Esophagus (tissue), 2 donors: ENCODE data around the gene CHMP4A. TPM values are rescaled to one million over a fixed set of nuclear protein-coding genes. Genes with fewer than 3 reads are reported as not detected.
A peak's percentile ranks its signal among the peaks of the same experiment; 100 is the strongest.

ENCODE experiments used
- H3K27ac ChIP-seq, 2 donors: one replicate each; pipeline ENCODE4 v1.5.1; 2013; ENCODE audit warnings: low read depth in 2 of 2, mild to moderate bottlenecking in 2 of 2, inconsistent platforms in 1 of 2, low read length in 1 of 2, moderate library complexity in 1 of 2
- H3K27me3 ChIP-seq, 2 donors: one replicate each; pipeline ENCODE4 v1.6.1; 2013; ENCODE audit warnings: low read length in 2 of 2, control low read depth in 1 of 2, mild to moderate bottlenecking in 1 of 2; ENCODE audit not compliant: insufficient read depth in 2 of 2, control insufficient read depth in 1 of 2
- H3K36me3 ChIP-seq, 2 donors: one replicate each; pipeline ENCODE4 v1.6.1; 2013; ENCODE audit warnings: low read length in 1 of 2; ENCODE audit not compliant: control insufficient read depth in 2 of 2, insufficient read depth in 2 of 2
- H3K4me1 ChIP-seq, 2 donors: one replicate each; pipeline ENCODE4 v1.6.1; 2013; ENCODE audit warnings: low read length in 1 of 2; ENCODE audit not compliant: control insufficient read depth in 2 of 2, insufficient read depth in 2 of 2
- H3K4me3 ChIP-seq, 2 donors: one replicate each; pipeline ENCODE4 v1.5.1; 2013; ENCODE audit warnings: low read length in 2 of 2, mild to moderate bottlenecking in 2 of 2, low read depth in 1 of 2, moderate library complexity in 1 of 2
- H3K9me3 ChIP-seq, 2 donors: one replicate each; pipeline ENCODE4 v1.6.1; 2013; ENCODE audit warnings: mild to moderate bottlenecking in 2 of 2, low read depth in 1 of 2, low read length in 1 of 2, moderate library complexity in 1 of 2; ENCODE audit not compliant: control insufficient read depth in 2 of 2, insufficient read depth in 1 of 2
- WGBS, 2 donors: extraction: QIAGEN DNeasy Blood & Tissue Kit; methylation state at CpG; one replicate each; pipeline ENCODE4 v1.1.7; 2013; 5-methylcytosine and 5-hydroxymethylcytosine counted together
- polyA plus RNA-seq, 2 donors: library from polyadenylated mRNA; stranded (reverse); fragments of 200-250 nt; gene quantifications; one replicate each; pipeline ENCODE4 v1.2.3, GENCODE V29; 2013
- donor health status: healthy with polysubstance abuse.
- donor health status: Bipolar disorder and iron deficiency.

Gene CHMP4A
- polyA plus RNA-seq, 2 donors: 37.0 to 65.7 TPM

DNA sequence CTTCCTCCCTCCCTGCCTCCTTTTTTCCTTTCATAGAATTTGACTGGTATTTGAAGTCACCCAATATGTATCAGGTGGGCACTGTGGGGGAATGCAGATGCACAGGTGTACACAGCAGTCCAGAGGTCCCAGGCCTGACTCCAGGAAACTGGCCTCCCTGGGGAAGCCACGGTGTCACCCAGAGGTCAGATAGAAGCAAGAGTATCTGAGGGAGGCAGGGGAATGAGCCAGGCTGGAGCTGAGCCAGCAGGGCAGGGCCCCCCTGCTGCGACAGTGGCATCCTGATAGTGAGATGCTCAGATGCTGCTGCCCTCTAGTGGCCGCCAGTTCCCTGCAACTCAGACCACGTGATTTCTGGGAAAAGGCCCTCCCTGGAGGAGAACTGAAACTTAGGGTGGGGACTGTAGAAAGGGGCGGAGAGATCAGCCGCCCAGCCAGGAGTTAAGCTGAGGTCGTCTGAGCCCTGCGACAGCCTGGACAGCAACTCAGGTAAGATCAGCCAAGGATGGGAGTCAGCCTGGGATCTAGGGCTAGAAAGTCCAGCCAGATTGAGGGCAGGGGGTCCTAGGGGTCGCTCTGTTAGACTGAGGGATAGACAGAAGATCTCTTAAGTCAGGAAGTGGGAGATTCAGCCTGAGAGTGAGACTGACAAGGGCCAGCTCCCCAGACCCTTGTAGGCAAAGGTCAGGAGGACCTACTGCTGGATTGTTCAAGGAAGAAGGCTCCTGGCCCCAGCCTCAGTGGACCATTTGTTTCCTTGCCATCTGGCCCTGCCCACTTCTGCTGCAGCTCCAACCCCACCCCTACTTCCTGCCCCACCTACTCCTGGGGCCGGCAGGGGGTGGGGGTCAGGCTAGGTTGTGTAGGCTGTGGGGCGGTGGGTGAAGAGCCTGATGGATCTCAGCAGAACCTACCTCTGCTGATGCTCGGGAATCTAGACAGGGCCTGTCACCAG lies 52.2 kb downstream of the CHMP4A start, which contains the start of gene IRF9:
Gene IRF9, plus strand, starts transcription at position 416 of the 955 bp plus-strand sequence. CDS start 880 bp downstream, outside the sequence.
- Histone ChIP-seq H3K9me3 (no peaks in the 10 kb centered on the region), H3K36me3 (peaks cover 32 to 48% of the 10 kb centered on the region in 2 donors), H3K4me1 (peaks cover 6 to 16% of the 10 kb centered on the region in 2 donors), H3K27me3 (no peaks in the 10 kb centered on the region), H3K27ac (peak within 1 kb of the TSS; percentile 81 to 97), H3K4me3 (peak within 1 kb of the TSS; percentile 62)
- 0% methylated on average over 12 of the region's 12 CpGs for WGBS, 2 donors

DNA sequence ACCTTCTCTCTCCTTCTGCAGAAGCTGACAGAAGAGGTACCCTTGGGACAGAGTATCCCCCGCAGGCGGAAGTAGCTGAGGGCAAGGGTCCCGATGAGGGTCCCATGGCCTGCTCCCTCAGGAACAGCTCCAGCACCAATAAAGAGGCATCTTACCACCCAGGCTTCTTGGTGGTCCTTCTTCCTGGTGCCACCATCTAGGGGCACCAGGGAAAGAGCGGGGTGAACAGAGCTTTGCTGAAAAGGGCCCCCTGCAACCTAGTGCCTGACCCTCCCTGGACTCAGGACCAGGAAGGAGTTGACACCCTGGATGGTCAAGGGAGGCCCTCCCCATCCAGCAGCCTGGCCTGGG lies 52.8 kb downstream of the CHMP4A start:
- Histone ChIP-seq H3K4me3 (no peak overlapping the region), H3K4me1 (peaks cover 3 to 16% of the 10 kb centered on the region in 2 donors)
- 90 to 91% methylated on average over 4 of the region's 4 CpGs for WGBS, 2 donors

DNA sequence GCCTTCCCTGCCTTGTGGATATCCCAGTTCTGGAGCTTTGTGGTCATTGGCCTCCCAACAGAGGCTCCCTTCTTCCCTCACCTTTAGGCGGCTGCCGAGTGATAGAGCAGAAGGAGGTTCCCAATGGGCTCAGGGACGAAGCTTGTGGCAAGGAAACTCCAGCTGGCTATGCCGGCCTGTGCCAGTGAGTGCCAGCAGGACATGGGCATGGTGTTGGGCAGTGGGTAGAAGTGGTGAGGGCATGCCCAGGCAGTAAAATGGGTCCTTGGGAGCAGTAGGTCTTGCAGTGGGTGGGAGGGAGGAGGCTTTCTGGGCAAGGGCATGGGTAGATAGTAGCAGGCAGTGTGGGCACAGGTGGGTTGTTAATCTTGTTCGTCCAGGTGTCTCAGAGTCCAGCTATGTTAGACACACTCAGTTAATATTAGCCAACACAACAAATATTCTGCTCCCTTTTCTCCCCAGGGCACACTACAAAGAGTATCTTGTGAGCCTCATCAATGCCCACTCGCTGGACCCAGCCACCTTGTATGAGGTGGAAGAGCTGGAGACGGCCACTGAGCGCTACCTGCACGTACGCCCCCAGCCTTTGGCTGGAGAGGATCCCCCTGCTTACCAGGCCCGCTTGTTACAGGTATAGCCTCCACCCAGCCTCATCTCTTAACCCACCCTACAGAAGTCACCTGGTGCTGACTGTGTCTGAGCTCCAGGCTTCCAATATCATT lies 53.4 kb downstream of the CHMP4A start:
- no peaks in the 10 kb centered on the region for H3K9me3 ChIP-seq
- peak overlapping the region in 1 of 2 donors; percentile 80 for H3K27ac ChIP-seq
- H3K4me1 ChIP-seq: peaks cover 3 to 15% of the 10 kb centered on the region in 2 donors
- WGBS, 2 donors: 85 to 90% methylated on average over 11 of the region's 11 CpGs
- no peaks in the 10 kb centered on the region for H3K27me3 ChIP-seq
- no peak overlapping the region for H3K4me3 ChIP-seq
- H3K36me3 ChIP-seq: peaks cover 34 to 50% of the 10 kb centered on the region in 2 donors

More for the DNA sequence above, 52.8 kb downstream of the CHMP4A start:
- no peaks in the 10 kb centered on the region for H3K9me3 ChIP-seq
- H3K27ac ChIP-seq: peak overlapping the region; percentile 65 to 80
- peaks cover 35 to 49% of the 10 kb centered on the region in 2 donors for H3K36me3 ChIP-seq
- no peaks in the 10 kb centered on the region for H3K27me3 ChIP-seq

Other genes starting within 250 kb of the CHMP4A start
- 10 to 100 TPM; 32.9 to 43.5 TPM for gene DHRS4L2, start 224.6 kb downstream of the CHMP4A start, polyA plus RNA-seq
- 1 to 10 TPM in 1 of 2 donors, under 1 TPM in 1; 0.55 to 2.3 TPM for gene CARMIL3, start 161.5 kb downstream of the CHMP4A start, polyA plus RNA-seq
- gene CPNE6, start 141.9 kb downstream of the CHMP4A start, polyA plus RNA-seq: under 1 TPM in 1 of 2 donors, not detected in 1; 0.06 TPM
- 10 to 100 TPM; 10.1 to 29.2 TPM for gene PCK2, start 119.2 kb downstream of the CHMP4A start, polyA plus RNA-seq
- gene DCAF11, start 98.7 kb downstream of the CHMP4A start, polyA plus RNA-seq: 10 to 100 TPM; 21.5 to 41.6 TPM
- gene NRL, start 98.5 kb downstream of the CHMP4A start, polyA plus RNA-seq: 1 to 10 TPM in 1 of 2 donors, under 1 TPM in 1; 0.86 to 1.4 TPM
- 1 to 10 TPM in 1 of 2 donors, under 1 TPM in 1; 0.60 to 1.1 TPM for gene FITM1, start 82.8 kb downstream of the CHMP4A start, polyA plus RNA-seq
- gene PSME1, start 77.3 kb downstream of the CHMP4A start, polyA plus RNA-seq: 100 to 1,000 TPM; 146 to 198 TPM
- 10 to 100 TPM; 24.5 to 26.6 TPM for gene EMC9, start 71.9 kb downstream of the CHMP4A start, polyA plus RNA-seq
- gene PSME2, start 66.9 kb downstream of the CHMP4A start, polyA plus RNA-seq: 100 to 1,000 TPM; 143 to 233 TPM
- gene RNF31, start 66.0 kb downstream of the CHMP4A start, polyA plus RNA-seq: 10 to 100 TPM; 27.4 to 70.6 TPM
- gene IRF9, start 52.2 kb downstream of the CHMP4A start, polyA plus RNA-seq: 10 to 100 TPM; 35.0 to 43.5 TPM
- gene REC8, start 41.4 kb downstream of the CHMP4A start, polyA plus RNA-seq: 1 to 10 TPM; 3.9 to 10.0 TPM
- gene IPO4, start 24.7 kb downstream of the CHMP4A start, polyA plus RNA-seq: 10 to 100 TPM; 12.3 to 23.5 TPM
- 10 to 100 TPM; 10.0 to 25.8 TPM for gene TM9SF1, start 18.0 kb downstream of the CHMP4A start, polyA plus RNA-seq
- gene TSSK4, start 7.8 kb downstream of the CHMP4A start, polyA plus RNA-seq: under 1 TPM in 1 of 2 donors, not detected in 1; 0.10 TPM
- gene MDP1, start 2.6 kb upstream of the CHMP4A start, polyA plus RNA-seq: 10 to 100 TPM; 12.1 to 12.8 TPM
- gene NEDD8, start 18.9 kb upstream of the CHMP4A start, polyA plus RNA-seq: 100 to 1,000 TPM; 116 to 220 TPM
- gene GMPR2, start 19.4 kb upstream of the CHMP4A start, polyA plus RNA-seq: 10 to 100 TPM; 24.5 to 35.0 TPM
- gene TINF2, start 29.1 kb upstream of the CHMP4A start, polyA plus RNA-seq: 10 to 100 TPM; 49.2 to 49.8 TPM
- gene TGM1, start 49.7 kb upstream of the CHMP4A start, polyA plus RNA-seq: 100 to 1,000 TPM; 609 to 890 TPM
- gene RABGGTA, start 58.1 kb upstream of the CHMP4A start, polyA plus RNA-seq: 100 to 1,000 TPM; 117 to 135 TPM
- gene DHRS1, start 86.3 kb upstream of the CHMP4A start, polyA plus RNA-seq: 10 to 100 TPM; 92.6 to 97.6 TPM
- 10 to 100 TPM in 1 of 2 donors, 1 to 10 TPM in 1; 9.3 to 10.8 TPM for gene NOP9, start 86.4 kb upstream of the CHMP4A start, polyA plus RNA-seq
- 10 to 100 TPM; 24.3 TPM for gene CIDEB, start 94.5 kb upstream of the CHMP4A start, polyA plus RNA-seq
- 10 to 100 TPM; 11.6 to 30.4 TPM for gene LTB4R2, start 96.7 kb upstream of the CHMP4A start, polyA plus RNA-seq
- gene LTB4R, start 98.0 kb upstream of the CHMP4A start, polyA plus RNA-seq: 10 to 100 TPM; 63.3 to 73.6 TPM
- gene ADCY4, start 121.6 kb upstream of the CHMP4A start, polyA plus RNA-seq: 10 to 100 TPM; 10.2 to 23.3 TPM
- gene RIPK3, start 126.5 kb upstream of the CHMP4A start, polyA plus RNA-seq: 10 to 100 TPM; 13.3 to 14.4 TPM
- gene NFATC4, start 154.7 kb upstream of the CHMP4A start, polyA plus RNA-seq: 10 to 100 TPM; 20.9 to 25.6 TPM
- gene NYNRIN, start 185.5 kb upstream of the CHMP4A start, polyA plus RNA-seq: 1 to 10 TPM; 4.8 to 5.6 TPM
- under 1 TPM; 0.75 to 0.86 TPM for gene CBLN3, start 216.2 kb upstream of the CHMP4A start, polyA plus RNA-seq
- 10 to 100 TPM; 20.8 to 24.4 TPM for gene KHNYN, start 216.5 kb upstream of the CHMP4A start, polyA plus RNA-seq
- gene SDR39U1, start 229.3 kb upstream of the CHMP4A start, polyA plus RNA-seq: 10 to 100 TPM; 38.1 to 39.8 TPM